IMR-90 (cell line): Measurements from ENCODE around the gene ITGB5. TPM values are rescaled to one million over a fixed set of nuclear protein-coding genes. Genes with fewer than 3 reads are reported as not detected.

ENCODE experiments used
- ATAC-seq: fragments of 200-7000 bp; cut with Tn5 transposase; 2 replicates; pipeline ENCODE4 v1.9.1; 2020; ENCODE audit warnings: low read depth, mild to moderate bottlenecking, moderate library complexity
- BruUV-seq: library from RNA; stranded (reverse); fragments of 400-500 nt; replicated peaks from 2 replicates; lab custom pipeline; 2021; lab: Mats Ljungman, UMichigan
- CTCF ChIA-PET: fragments of 300-600 bp; formaldehyde crosslinking; extraction: SDS; loops from one replicate; lab custom pipeline; 2021; ENCODE audit warnings: antibody characterized with exemption; lab: Yijun Ruan, JAX
- POLR2A ChIA-PET: fragments of 300-600 bp; sonication (Branson Sonifier 250); formaldehyde crosslinking; loops from one replicate; lab custom pipeline; 2022; ENCODE audit warnings: antibody characterized with exemption; ENCODE audit not compliant: unreplicated experiment; lab: Charles Lee
- DNase-seq: peaks from one replicate; pipeline ENCODE4 v3.0.0; 2013
- H2AFZ ChIP-seq: replicated peaks from 2 replicates; pipeline ENCODE3; 2013; ENCODE audit warnings: low read length, mild to moderate bottlenecking; ENCODE audit not compliant: poor library complexity
- H2AK5ac ChIP-seq: 2 replicates; pipeline ENCODE4 v1.6.1; 2013; ENCODE audit warnings: low read depth, low read length, inconsistent platforms
- H2AK9ac ChIP-seq: replicated peaks from 2 replicates; pipeline ENCODE3; 2013; ENCODE audit warnings: mild to moderate bottlenecking, low read depth, low read length, moderate library complexity; ENCODE audit not compliant: poor library complexity
- H2BK120ac ChIP-seq: 2 replicates; pipeline ENCODE4 v1.6.1; 2013; ENCODE audit warnings: low read depth, low read length, inconsistent platforms
- H2BK15ac ChIP-seq: 3 replicates; pipeline ENCODE4 v1.6.1; 2013; ENCODE audit warnings: low read depth, low read length, inconsistent platforms
- H2BK20ac ChIP-seq: 2 replicates; pipeline ENCODE4 v1.6.1; 2013; ENCODE audit warnings: low read depth, mild to moderate bottlenecking, inconsistent platforms, low read length, moderate library complexity
- H2BK5ac ChIP-seq: 2 replicates; pipeline ENCODE4 v1.6.1; 2013; ENCODE audit warnings: mild to moderate bottlenecking, low read depth, low read length, inconsistent platforms; ENCODE audit not compliant: poor library complexity, severe bottlenecking
- H3K14ac ChIP-seq: replicated peaks from 2 replicates; pipeline ENCODE4 v1.6.1; 2013; ENCODE audit warnings: low read depth, low read length, inconsistent platforms
- H3K18ac ChIP-seq: 2 replicates; pipeline ENCODE4 v1.6.1; 2013; ENCODE audit warnings: low read depth, low read length, control low read depth
- H3K23ac ChIP-seq: 2 replicates; pipeline ENCODE4 v1.6.1; 2013; ENCODE audit warnings: low read depth, low read length, inconsistent platforms
- H3K27ac ChIP-seq: 2 replicates; pipeline ENCODE4 v1.5.1; 2013; ENCODE audit warnings: mild to moderate bottlenecking, control low read depth, low read length; ENCODE audit not compliant: insufficient read depth
- H3K27me3 ChIP-seq: 2 replicates; pipeline ENCODE4 v1.6.1; 2013; ENCODE audit warnings: low read length; ENCODE audit not compliant: control insufficient read depth, insufficient read depth
- H3K36me3 ChIP-seq: 2 replicates; pipeline ENCODE4 v1.6.1; 2013; ENCODE audit warnings: low read length, mixed read lengths; ENCODE audit not compliant: control insufficient read depth, insufficient read depth
- H3K4ac ChIP-seq: 2 replicates; pipeline ENCODE4 v1.6.1; 2013; ENCODE audit warnings: low read depth, low read length, inconsistent platforms
- H3K4me1 ChIP-seq: 2 replicates; pipeline ENCODE4 v1.6.1; 2013; ENCODE audit warnings: low read length, mixed read lengths; ENCODE audit not compliant: control insufficient read depth, insufficient read depth
- H3K4me2 ChIP-seq: 2 replicates; pipeline ENCODE4 v1.6.1; 2013; ENCODE audit warnings: low read depth, mild to moderate bottlenecking, control low read depth, low read length, moderate library complexity
- H3K4me3 ChIP-seq: 2 replicates; pipeline ENCODE4 v1.5.1; 2013; ENCODE audit warnings: low read depth, mild to moderate bottlenecking, control low read depth, low read length, moderate library complexity; ENCODE audit not compliant: insufficient read depth
- H3K56ac ChIP-seq: 2 replicates; pipeline ENCODE4 v1.6.1; 2013; ENCODE audit warnings: low read length, inconsistent platforms; ENCODE audit not compliant: insufficient read depth; ENCODE audit errors: extremely low read depth
- H3K79me1 ChIP-seq, 2 experiments: 2 replicates each; pipeline ENCODE4 v1.6.1; 2013; ENCODE audit warnings: low read length in 2 of 2, inconsistent platforms in 1 of 2, low read depth in 1 of 2
- H3K9ac ChIP-seq: 2 replicates; pipeline ENCODE4 v1.6.1; 2013; ENCODE audit warnings: low read depth, low read length, control low read depth
- H3K9me1 ChIP-seq: 2 replicates; pipeline ENCODE4 v1.6.1; 2013; ENCODE audit warnings: low read length, inconsistent platforms; ENCODE audit not compliant: insufficient read depth
- H3K9me3 ChIP-seq: 2 replicates; pipeline ENCODE4 v1.6.1; 2013; ENCODE audit warnings: low read length; ENCODE audit not compliant: control insufficient read depth, insufficient read depth
- H4K20me1 ChIP-seq: 2 replicates; pipeline ENCODE4 v1.6.1; 2013; ENCODE audit warnings: low read length, inconsistent platforms; ENCODE audit not compliant: insufficient read depth
- H4K5ac ChIP-seq: 2 replicates; pipeline ENCODE4 v1.6.1; 2013; ENCODE audit warnings: mild to moderate bottlenecking, low read depth, low read length, control low read depth
- H4K8ac ChIP-seq, 2 experiments: 2 replicates each; pipeline ENCODE4 v1.6.1; 2013; ENCODE audit warnings: low read depth in 2 of 2, low read length in 2 of 2, control low read depth in 1 of 2, inconsistent platforms in 1 of 2
- H4K91ac ChIP-seq: 2 replicates; pipeline ENCODE4 v1.6.1; 2013; ENCODE audit warnings: low read depth, low read length, inconsistent platforms; ENCODE audit not compliant: insufficient read depth
- BHLHE40 ChIP-seq: fragments of 150-350 bp; IDR thresholded peaks from 2 replicates; pipeline ENCODE4 v1.6.1; 2016; ENCODE audit warnings: mild to moderate bottlenecking, low read depth, low read length
- CTCF ChIP-seq: conservative IDR thresholded peaks from 2 replicates; pipeline ENCODE4 v1.5.1; 2012; ENCODE audit warnings: mild to moderate bottlenecking, low read depth, low read length, improper control_type of control experiment
- FOS ChIP-seq: fragments of 150-350 bp; IDR thresholded peaks from 2 replicates; pipeline ENCODE4 v1.6.1; 2016; ENCODE audit warnings: low read depth, low read length
- MAFK ChIP-seq: IDR thresholded peaks from 2 replicates; pipeline ENCODE4 v1.6.1; 2012; ENCODE audit warnings: low read depth, low read length, improper control_type of control experiment
- MAZ ChIP-seq: IDR thresholded peaks from 2 replicates; pipeline ENCODE4 v1.6.1; 2012; ENCODE audit warnings: low read depth, mild to moderate bottlenecking, low read length, improper control_type of control experiment, moderate library complexity, borderline replicate concordance
- MXI1 ChIP-seq: IDR thresholded peaks from 2 replicates; pipeline ENCODE4 v1.6.1; 2012; ENCODE audit warnings: low read depth, mild to moderate bottlenecking, low read length, moderate library complexity, borderline replicate concordance
- NFE2L2 ChIP-seq: fragments of 150-350 bp; IDR thresholded peaks from 2 replicates; pipeline ENCODE4 v1.6.1; 2016; ENCODE audit warnings: low read depth, mild to moderate bottlenecking, low read length
- RAD21 ChIP-seq: IDR thresholded peaks from 2 replicates; pipeline ENCODE4 v1.6.1; 2012; ENCODE audit warnings: low read length, improper control_type of control experiment
- RCOR1 ChIP-seq: IDR thresholded peaks from 2 replicates; pipeline ENCODE4 v1.6.1; 2012; ENCODE audit warnings: mild to moderate bottlenecking, low read length, improper control_type of control experiment; ENCODE audit not compliant: insufficient replicate concordance
- RFX5 ChIP-seq: IDR thresholded peaks from 2 replicates; pipeline ENCODE4 v1.8.0; 2012; ENCODE audit warnings: low read depth, mild to moderate bottlenecking, low read length, moderate library complexity
- SMC3 ChIP-seq: fragments of 150-350 bp; IDR thresholded peaks from 2 replicates; pipeline ENCODE4 v1.6.1; 2016; ENCODE audit warnings: low read depth, mild to moderate bottlenecking, antibody characterized with exemption, low read length, moderate library complexity
- USF2 ChIP-seq: fragments of 150-350 bp; IDR thresholded peaks from 2 replicates; pipeline ENCODE4 v1.6.1; 2017; ENCODE audit warnings: mild to moderate bottlenecking, antibody characterized with exemption, low read length, low read depth
- WGBS, 2 experiments: methylation state at CpG; one replicate each; pipeline versions ENCODE4 v1.1.5 to v1.1.7; 2013; ENCODE audit warnings: missing lambda C conversion rate in 2 of 2; ENCODE audit not compliant: insufficient read length in 1 of 2; ENCODE audit errors: extremely low coverage in 2 of 2; 5-methylcytosine and 5-hydroxymethylcytosine counted together
- dilution Hi-C: fragments of 300-500 bp; cut with HindIII; formaldehyde crosslinking; loops from one replicate; pipeline ENCODE4 v1.14.3; 2018; ENCODE audit warnings: low sequenced_read_pairs; ENCODE audit not compliant: unreplicated experiment
- in situ Hi-C: fragments of 300-500 bp; cut with MboI; formaldehyde crosslinking; loops from 3 replicates; pipeline ENCODE4 v1.14.3; 2019; ENCODE audit warnings: low sequenced_read_pairs, inconsistent platforms, mixed read lengths
- intact Hi-C: fragments of 100-400 bp; cut with micrococcal nuclease; formaldehyde crosslinking; loops from 2 replicates; pipeline ENCODE4 v1.10.0; 2022
- polyA plus RNA-seq, 3 experiments: library from polyadenylated mRNA; depleted of rRNA; stranded (reverse); fragments of >200 nt; gene quantifications; 2 replicates each; pipeline ENCODE4 v1.2.3, GENCODE V29; 2012; ENCODE audit warnings: low replicate concordance in 1 of 3
- total RNA-seq: library from RNA; depleted of rRNA; stranded (reverse); fragments of >200 nt; gene quantifications from 2 replicates; pipeline ENCODE4 v1.2.3, GENCODE V29; 2012

Gene ITGB5
- total and polyA plus RNA-seq, 2 of the 4 experiments (the other 2 are of a cell fraction) = 85.0 to 101 TPM

GRCh38 chr3:124884474-124885101, 2.6 kb downstream of the ITGB5 start (continued):
- no peak for TF ChIP-seq BHLHE40

GRCh38 chr3:124883766-124884473, 3.2 kb downstream of the ITGB5 start:
- dilution Hi-C loops = loop anchor here (25.0 kb wide), 1 partner anchor 122 kb away; no protein-coding TSS in a partner anchor
- peaks cover 6% of the 10 kb centered on the region; the same call in 1 of the 2 replicates for H4K20me1 ChIP-seq
- H2AK9ac ChIP-seq = peak overlapping the region; percentile 12
- no peak overlapping the region for H3K4me3 ChIP-seq
- peak overlapping the region in 1 of 2 experiments; percentile 84; a peak in 2 of 4 replicates for H4K8ac ChIP-seq
- no peaks in the 10 kb centered on the region for H3K27me3 ChIP-seq
- peak overlapping the region; percentile 89 for H3K4ac ChIP-seq
- H4K5ac ChIP-seq = peak overlapping the region; percentile 52
- H3K56ac ChIP-seq = no peak overlapping the region
- no peak overlapping the region for H2AFZ ChIP-seq
- no peaks in the 10 kb centered on the region; the same call in none of the 2 replicates for H3K36me3 ChIP-seq
- 100% methylated on average over 1 of the region's 7 CpGs; no CpG with 5 or more reads in 1 of the 2 experiments for WGBS, 2 experiments
- POLR2A ChIA-PET = no interaction called here
- peaks cover 22% of the 10 kb centered on the region for H3K4me1 ChIP-seq
- peaks cover 36% of the 10 kb centered on the region for H3K9me1 ChIP-seq
- H2BK20ac ChIP-seq = peak overlapping the region; percentile 79
- H4K91ac ChIP-seq = peak overlapping the region; percentile 60
- CTCF ChIA-PET = interaction anchor here (0.6 to 1.6 kb wide), 4 partner anchors 17 to 490 kb away, joined by 3 to 8 read pairs (median 7); no protein-coding TSS in a partner anchor
- H3K9ac ChIP-seq = peak overlapping the region; percentile 30; the same call in 1 of the 2 replicates
- peak overlapping the region; percentile 82 for H2AK5ac ChIP-seq
- H2BK5ac ChIP-seq = peak overlapping the region; percentile 43
- DNase-seq (peak; percentile 65), ATAC-seq (no peak)
- peak overlapping the region; percentile 85 for H2BK120ac ChIP-seq
- H3K23ac ChIP-seq = peak overlapping the region; percentile 60
- H3K27ac ChIP-seq = peak overlapping the region; percentile 9; the same call in 1 of the 2 replicates
- no peak for TF ChIP-seq RCOR1
- no peak for TF ChIP-seq USF2
- no peak for TF ChIP-seq RFX5
- no peak for TF ChIP-seq MXI1
- TF ChIP-seq CTCF = no peak
- TF ChIP-seq FOS = no peak
- TF ChIP-seq MAZ = no peak
- TF ChIP-seq BHLHE40 = no peak
- no peak for TF ChIP-seq SMC3
- no peak for TF ChIP-seq MAFK
- TF ChIP-seq NFE2L2 = no peak
- TF ChIP-seq RAD21 = no peak
- BruUV-seq = no TSS peak
- peak overlapping the region; percentile 66 for H2BK15ac ChIP-seq
- H3K18ac ChIP-seq = peak overlapping the region; percentile 20
- peaks cover 11 to 60% of the 10 kb centered on the region in 2 experiments; a peak in 3 of 4 replicates for H3K79me1 ChIP-seq
- peak overlapping the region; percentile 81 for H3K14ac ChIP-seq
- no peaks in the 10 kb centered on the region for H3K9me3 ChIP-seq
- in situ Hi-C loops = no loop called here
- H3K4me2 ChIP-seq = peak overlapping the region; percentile 32; the same call in 1 of the 2 replicates
- intact Hi-C loops = no loop called here
